HEK293 (cell line): ENCODE data around the gene ROCK1.

Experiments
- CTCF ChIA-PET: fragments of 350-600 bp; formaldehyde crosslinking; extraction: SDS; loops from one replicate; lab custom pipeline; 2021; ENCODE audit warnings: antibody characterized with exemption; lab: Yijun Ruan, JAX
- POLR2A ChIA-PET: fragments of 300-600 bp; formaldehyde crosslinking; extraction: SDS; loops from one replicate; lab custom pipeline; 2020; ENCODE audit warnings: antibody characterized with exemption, inconsistent platforms; lab: Yijun Ruan, JAX
- H3K27ac ChIP-seq: fragments of 200-500 bp; sonication (Bioruptor generic); 2 replicates; pipeline ENCODE4 v1.5.1; 2014; ENCODE audit warnings: low read depth, low read length, control low read depth, inconsistent platforms; ENCODE audit errors: extremely low read depth
- H3K36me3 ChIP-seq, 2 experiments: fragments of 200-500 bp in 1 of 2; sonication (Bioruptor generic) in 1 of 2; 1 replicate in 1 of 2; 2 replicates in 1 of 2; pipeline ENCODE4 v1.5.1; 2014 to 2017; ENCODE audit warnings: inconsistent platforms in 2 of 2, low read length in 2 of 2; ENCODE audit not compliant: control insufficient read depth in 2 of 2, insufficient read depth in 1 of 2
- H3K4me1 ChIP-seq: fragments of 200-500 bp; sonication (Bioruptor generic); 2 replicates; pipeline ENCODE4 v1.5.1; 2014; ENCODE audit warnings: mild to moderate bottlenecking, low read length, inconsistent platforms; ENCODE audit not compliant: control insufficient read depth, insufficient read depth
- H3K4me3 ChIP-seq: 2 replicates; pipeline ENCODE4 v1.5.1; 2011; ENCODE audit warnings: low read depth, mild to moderate bottlenecking, control low read depth, low read length, moderate library complexity
- H3K9me3 ChIP-seq: fragments of 200-500 bp; sonication (Bioruptor generic); 2 replicates; pipeline ENCODE4 v1.5.1; 2014; ENCODE audit warnings: low read depth, low read length, inconsistent platforms; ENCODE audit not compliant: control insufficient read depth, insufficient read depth
- EGR2 ChIP-seq: fragments of 450-650 bp; formaldehyde crosslinking; IDR thresholded peaks from 2 replicates; pipeline ENCODE4 v1.5.1; 2016; ENCODE audit warnings: low read depth, missing biosample characterization, missing genetic modification characterization
- KLF7 ChIP-seq: fragments of 450-650 bp; formaldehyde crosslinking; IDR thresholded peaks from 2 replicates; pipeline ENCODE4 v1.5.1; 2016; ENCODE audit warnings: missing biosample characterization, missing genetic modification characterization, borderline replicate concordance
- KLF8 ChIP-seq: fragments of 450-650 bp; formaldehyde crosslinking; IDR thresholded peaks from 2 replicates; pipeline ENCODE4 v1.5.1; 2016; ENCODE audit warnings: missing biosample characterization, missing genetic modification characterization
- SP2 ChIP-seq: fragments of 450-650 bp; formaldehyde crosslinking; IDR thresholded peaks from 2 replicates; pipeline ENCODE4 v1.5.1; 2016; ENCODE audit warnings: missing biosample characterization, missing genetic modification characterization
- ZBTB20 ChIP-seq: fragments of 450-650 bp; formaldehyde crosslinking; IDR thresholded peaks from 2 replicates; pipeline ENCODE4 v1.5.1; 2016; ENCODE audit warnings: missing biosample characterization, missing genetic modification characterization
- ZNF140 ChIP-seq: fragments of 450-650 bp; formaldehyde crosslinking; IDR thresholded peaks from 2 replicates; pipeline ENCODE4 v1.5.1; 2016; ENCODE audit warnings: missing biosample characterization, missing genetic modification characterization
- ZNF184 ChIP-seq: fragments of 450-650 bp; IDR thresholded peaks from 2 replicates; pipeline ENCODE4 v1.5.1; 2018; ENCODE audit warnings: missing biosample characterization, mild to moderate bottlenecking, missing genetic modification characterization
- ZNF202 ChIP-seq: fragments of 450-650 bp; formaldehyde crosslinking; IDR thresholded peaks from 2 replicates; pipeline ENCODE4 v1.5.1; 2016; ENCODE audit warnings: missing biosample characterization, missing genetic modification characterization, borderline replicate concordance
- ZNF24 ChIP-seq: fragments of 450-650 bp; formaldehyde crosslinking; IDR thresholded peaks from 2 replicates; pipeline ENCODE4 v1.5.1; 2016; ENCODE audit warnings: missing biosample characterization, missing genetic modification characterization
- ZNF248 ChIP-seq: fragments of 450-650 bp; formaldehyde crosslinking; IDR thresholded peaks from 2 replicates; pipeline ENCODE4 v1.5.1; 2017; ENCODE audit warnings: missing biosample characterization, missing genetic modification characterization
- ZNF416 ChIP-seq: fragments of 450-650 bp; formaldehyde crosslinking; IDR thresholded peaks from 2 replicates; pipeline ENCODE4 v1.5.1; 2016; ENCODE audit warnings: missing biosample characterization, missing genetic modification characterization
- ZNF449 ChIP-seq: fragments of 450-650 bp; formaldehyde crosslinking; IDR thresholded peaks from 2 replicates; pipeline ENCODE4 v1.5.1; 2017; ENCODE audit warnings: missing biosample characterization, mild to moderate bottlenecking, missing genetic modification characterization, moderate library complexity
- ZNF48 ChIP-seq: fragments of 450-650 bp; formaldehyde crosslinking; IDR thresholded peaks from 2 replicates; pipeline ENCODE4 v1.5.1; 2016; ENCODE audit warnings: missing biosample characterization, missing genetic modification characterization
- ZNF549 ChIP-seq: fragments of 450-650 bp; IDR thresholded peaks from 2 replicates; pipeline ENCODE4 v1.5.1; 2018; ENCODE audit warnings: missing biosample characterization, missing genetic modification characterization, mild to moderate bottlenecking, inconsistent platforms, moderate library complexity
- ZNF585B ChIP-seq: fragments of 450-650 bp; formaldehyde crosslinking; IDR thresholded peaks from 2 replicates; pipeline ENCODE4 v1.5.1; 2016; ENCODE audit warnings: missing biosample characterization, missing genetic modification characterization
- ZNF645 ChIP-seq: fragments of 450-650 bp; formaldehyde crosslinking; IDR thresholded peaks from 2 replicates; pipeline ENCODE4; 2016; ENCODE audit warnings: missing biosample characterization, missing genetic modification characterization
- ZNF704 ChIP-seq: fragments of 450-650 bp; formaldehyde crosslinking; IDR thresholded peaks from 2 replicates; pipeline ENCODE4 v1.5.1; 2016; ENCODE audit warnings: missing biosample characterization, missing genetic modification characterization
- ZNF785 ChIP-seq: fragments of 450-650 bp; formaldehyde crosslinking; IDR thresholded peaks from 2 replicates; pipeline ENCODE4 v1.5.1; 2016; ENCODE audit warnings: missing biosample characterization, missing genetic modification characterization
- ZNF792 ChIP-seq: fragments of 450-650 bp; formaldehyde crosslinking; IDR thresholded peaks from 2 replicates; pipeline ENCODE4 v1.5.1; 2016; ENCODE audit warnings: missing biosample characterization, missing genetic modification characterization
- ZNF830 ChIP-seq: fragments of 450-650 bp; IDR thresholded peaks from 2 replicates; pipeline ENCODE4 v1.5.0; 2018; ENCODE audit warnings: missing biosample characterization, missing genetic modification characterization, low read depth, mild to moderate bottlenecking, moderate library complexity

Gene ROCK1

GRCh38 chr18:21085579-21086166, 25.9 kb downstream of the ROCK1 start:
- no peaks in the 10 kb centered on the region for H3K4me1 ChIP-seq
- ChIA-PET POLR2A (no interaction called here), CTCF (interaction anchor here (0.6 kb wide), 1 partner anchor 318 kb away, joined by 3 read pairs; no protein-coding TSS in a partner anchor)
- H3K4me3 ChIP-seq, result no peak overlapping the region
- H3K9me3 ChIP-seq, result no peaks in the 10 kb centered on the region
- no peaks in the 10 kb centered on the region for H3K36me3 ChIP-seq
- no peak overlapping the region for H3K27ac ChIP-seq
- TF ChIP-seq ZNF792 (tag by site-specific recombination) (no peak), ZNF184 (no peak), ZNF248 (tag by site-specific recombination) (no peak), ZNF449 (tag by site-specific recombination) (no peak), ZNF202 (tag by site-specific recombination) (no peak)

GRCh38 chr18:21084511-21085078, 27.0 kb downstream of the ROCK1 start:
- no peak overlapping the region for H3K27ac ChIP-seq
- TF ChIP-seq ZNF830 (tag by site-specific recombination), result no peak
- no peak for TF ChIP-seq ZNF48
- no peak for TF ChIP-seq ZNF704
- TF ChIP-seq ZNF449 (tag by site-specific recombination), result no peak
- no peak for TF ChIP-seq KLF7
- no peak for TF ChIP-seq SP2 (tag by site-specific recombination)
- no peak for TF ChIP-seq ZNF24 (tag by site-specific recombination)
- TF ChIP-seq ZNF416, result no peak
- no peak for TF ChIP-seq ZNF140 (tag by site-specific recombination)
- no peak for TF ChIP-seq ZNF549 (tag by site-specific recombination)
- TF ChIP-seq ZBTB20 (tag by site-specific recombination), result no peak
- TF ChIP-seq ZNF785 (tag by site-specific recombination), result no peak
- no peak for TF ChIP-seq EGR2 (tag by site-specific recombination)
- TF ChIP-seq KLF8, result no peak
- TF ChIP-seq ZNF585B (tag by site-specific recombination), result no peak
- TF ChIP-seq ZNF645 (tag by site-specific recombination), result no peak
- H3K9me3 ChIP-seq, result no peaks in the 10 kb centered on the region
- ChIA-PET CTCF (interaction anchor here (0.6 to 0.8 kb wide), 2 partner anchors 319 to 646 kb away, joined by 3 to 5 read pairs; no protein-coding TSS in a partner anchor), POLR2A (no interaction called here)
- no peaks in the 10 kb centered on the region for H3K36me3 ChIP-seq
- no peak overlapping the region for H3K4me3 ChIP-seq
- H3K4me1 ChIP-seq, result no peaks in the 10 kb centered on the region
